Natural killer cell (primary cell): ENCODE data around the gene CFB. TPM values are rescaled to one million over a fixed set of nuclear protein-coding genes. Genes with fewer than 3 reads are reported as not detected.

Source experiments
- ATAC-seq, 3 donors: fragments of 150-1000 bp in 2 of 3; fragments of 200-7000 bp in 1 of 3; cut with Tn5 transposase; 1 replicate in 1 of 3; 2 replicates in 2 of 3; pipeline ENCODE4 v1.10.0; 2021; ENCODE audit warnings: mild to moderate bottlenecking in 2 of 3, moderate library complexity in 2 of 3
- DNase-seq, 2 donors: peaks; one replicate each; pipeline versions ENCODE4 v3.0.0 to v3.0.0-alpha.2; 2013 to 2021; ENCODE audit warnings: mixed read lengths in 1 of 2
- H3K27ac ChIP-seq: one replicate; pipeline ENCODE4 v1.5.1; 2013; ENCODE audit warnings: mild to moderate bottlenecking, low read length
- H3K27me3 ChIP-seq: one replicate; pipeline ENCODE4 v1.6.1; 2013; ENCODE audit warnings: low read length; ENCODE audit not compliant: control insufficient read depth, insufficient read depth
- H3K36me3 ChIP-seq: one replicate; pipeline ENCODE4 v1.6.1; 2013; ENCODE audit warnings: low read length; ENCODE audit not compliant: control insufficient read depth, insufficient read depth
- H3K4me1 ChIP-seq: one replicate; pipeline ENCODE4 v1.6.1; 2013; ENCODE audit warnings: low read length; ENCODE audit not compliant: control insufficient read depth, insufficient read depth
- H3K4me3 ChIP-seq: one replicate; pipeline ENCODE4 v1.5.1; 2013; ENCODE audit warnings: low read length
- H3K9me3 ChIP-seq: one replicate; pipeline ENCODE4 v1.6.1; 2013; ENCODE audit warnings: low read length; ENCODE audit not compliant: control insufficient read depth, insufficient read depth
- H3K27ac Mint-ChIP-seq, 2 donors: one replicate each; pipeline ENCODE4 v1.8.0; 2022; ENCODE audit warnings: mild to moderate bottlenecking in 2 of 2, mixed read lengths in 2 of 2, moderate library complexity in 1 of 2
- H3K27me3 Mint-ChIP-seq, 2 donors: one replicate each; pipeline ENCODE4 v1.8.0; 2022; ENCODE audit warnings: low read depth in 2 of 2, mixed read lengths in 2 of 2
- H3K36me3 Mint-ChIP-seq: one replicate; pipeline ENCODE4 v1.8.0; 2022; ENCODE audit warnings: mixed read lengths
- H3K4me1 Mint-ChIP-seq, 2 donors: one replicate each; pipeline ENCODE4 v1.8.0; 2022; ENCODE audit warnings: mixed read lengths in 2 of 2
- H3K4me3 Mint-ChIP-seq: one replicate; pipeline ENCODE4 v1.8.0; 2022; ENCODE audit warnings: mild to moderate bottlenecking, moderate library complexity, mixed read lengths
- H3K9me3 Mint-ChIP-seq, 2 donors: one replicate each; pipeline ENCODE4 v1.8.0; 2022; ENCODE audit warnings: mixed read lengths in 2 of 2
- WGBS: methylation state at CpG from one replicate; pipeline ENCODE4 v1.1.7; 2013; ENCODE audit warnings: missing lambda C conversion rate; ENCODE audit not compliant: insufficient coverage; 5-methylcytosine and 5-hydroxymethylcytosine counted together
- intact Hi-C: fragments of 100-400 bp; cut with micrococcal nuclease; formaldehyde crosslinking; loops from one replicate; pipeline ENCODE4 v1.14.2; 2022
- total RNA-seq, 4 donors: library from RNA; stranded (reverse); fragments of 120-200 nt in 1 of 4; gene quantifications; one replicate each; pipeline versions ENCODE4 v1.2.3 to v1.2.4, GENCODE V29; 2013 to 2022
- TF ChIP-seq, protein P1 (sequence below): fragments of 200-600 bp; IDR thresholded peaks from one replicate; pipeline ENCODE4 v1.8.0; 2022; ENCODE audit warnings: antibody characterized with exemption

Gene CFB
- under 1 TPM in 1 of 3 donors, not detected in 2; 0.45 TPM for total RNA-seq
- total RNA-seq (2013), result 0.29 TPM

DNA sequence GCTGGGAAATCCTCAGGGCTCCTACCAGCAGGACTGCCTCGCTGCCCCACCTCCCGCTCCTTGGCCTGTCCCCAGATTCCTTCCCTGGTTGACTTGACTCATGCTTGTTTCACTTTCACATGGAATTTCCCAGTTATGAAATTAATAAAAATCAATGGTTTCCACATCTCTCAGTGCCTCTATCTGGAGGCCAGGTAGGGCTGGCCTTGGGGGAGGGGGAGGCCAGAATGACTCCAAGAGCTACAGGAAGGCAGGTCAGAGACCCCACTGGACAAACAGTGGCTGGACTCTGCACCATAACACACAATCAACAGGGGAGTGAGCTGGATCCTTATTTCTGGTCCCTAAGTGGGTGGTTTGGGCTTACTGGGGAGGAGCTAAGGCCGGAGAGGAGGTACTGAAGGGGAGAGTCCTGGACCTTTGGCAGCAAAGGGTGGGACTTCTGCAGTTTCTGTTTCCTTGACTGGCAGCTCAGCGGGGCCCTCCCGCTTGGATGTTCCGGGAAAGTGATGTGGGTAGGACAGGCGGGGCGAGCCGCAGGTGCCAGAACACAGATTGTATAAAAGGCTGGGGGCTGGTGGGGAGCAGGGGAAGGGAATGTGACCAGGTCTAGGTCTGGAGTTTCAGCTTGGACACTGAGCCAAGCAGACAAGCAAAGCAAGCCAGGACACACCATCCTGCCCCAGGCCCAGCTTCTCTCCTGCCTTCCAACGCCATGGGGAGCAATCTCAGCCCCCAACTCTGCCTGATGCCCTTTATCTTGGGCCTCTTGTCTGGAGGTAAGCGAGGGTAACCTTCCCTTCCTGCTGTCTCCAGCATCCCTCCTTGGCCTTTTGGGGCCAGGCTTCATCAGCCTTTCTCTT, at the start of gene CFB:
Gene CFB (plus strand): TSS at position 589 of the 863 bp plus-strand sequence. CDS start 127 bp downstream, at position 716.
- Histone ChIP-seq H3K4me1 (no peaks in the 10 kb centered on the region), H3K27me3 (peaks cover 3% of the 10 kb centered on the region), H3K27ac (no peak within 1 kb of the TSS), H3K36me3 (no peaks in the 10 kb centered on the region), H3K9me3 (no peaks in the 10 kb centered on the region), H3K4me3 (no peak within 1 kb of the TSS)
- H3K36me3 Mint-ChIP-seq, result no peaks in the 10 kb centered on the region
- no peak within 1 kb of the TSS for H3K4me3 Mint-ChIP-seq
- no peaks in the 10 kb centered on the region for H3K9me3 Mint-ChIP-seq
- TF ChIP-seq, protein P1, sequence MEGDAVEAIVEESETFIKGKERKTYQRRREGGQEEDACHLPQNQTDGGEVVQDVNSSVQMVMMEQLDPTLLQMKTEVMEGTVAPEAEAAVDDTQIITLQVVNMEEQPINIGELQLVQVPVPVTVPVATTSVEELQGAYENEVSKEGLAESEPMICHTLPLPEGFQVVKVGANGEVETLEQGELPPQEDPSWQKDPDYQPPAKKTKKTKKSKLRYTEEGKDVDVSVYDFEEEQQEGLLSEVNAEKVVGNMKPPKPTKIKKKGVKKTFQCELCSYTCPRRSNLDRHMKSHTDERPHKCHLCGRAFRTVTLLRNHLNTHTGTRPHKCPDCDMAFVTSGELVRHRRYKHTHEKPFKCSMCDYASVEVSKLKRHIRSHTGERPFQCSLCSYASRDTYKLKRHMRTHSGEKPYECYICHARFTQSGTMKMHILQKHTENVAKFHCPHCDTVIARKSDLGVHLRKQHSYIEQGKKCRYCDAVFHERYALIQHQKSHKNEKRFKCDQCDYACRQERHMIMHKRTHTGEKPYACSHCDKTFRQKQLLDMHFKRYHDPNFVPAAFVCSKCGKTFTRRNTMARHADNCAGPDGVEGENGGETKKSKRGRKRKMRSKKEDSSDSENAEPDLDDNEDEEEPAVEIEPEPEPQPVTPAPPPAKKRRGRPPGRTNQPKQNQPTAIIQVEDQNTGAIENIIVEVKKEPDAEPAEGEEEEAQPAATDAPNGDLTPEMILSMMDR, result no peak
- peaks cover 15 to 18% of the 10 kb centered on the region in 2 donors for H3K27me3 Mint-ChIP-seq
- WGBS, result 69% methylated on average over 11 of the region's 11 CpGs
- intact Hi-C loops, result no loop called here
- ATAC-seq, result no peak
- peaks cover 0 to 8% of the 10 kb centered on the region in 2 donors for H3K4me1 Mint-ChIP-seq
- DNase-seq, result no peak
- H3K27ac Mint-ChIP-seq, result peak within 1 kb of the TSS in 1 of 2 donors; percentile 44

DNA sequence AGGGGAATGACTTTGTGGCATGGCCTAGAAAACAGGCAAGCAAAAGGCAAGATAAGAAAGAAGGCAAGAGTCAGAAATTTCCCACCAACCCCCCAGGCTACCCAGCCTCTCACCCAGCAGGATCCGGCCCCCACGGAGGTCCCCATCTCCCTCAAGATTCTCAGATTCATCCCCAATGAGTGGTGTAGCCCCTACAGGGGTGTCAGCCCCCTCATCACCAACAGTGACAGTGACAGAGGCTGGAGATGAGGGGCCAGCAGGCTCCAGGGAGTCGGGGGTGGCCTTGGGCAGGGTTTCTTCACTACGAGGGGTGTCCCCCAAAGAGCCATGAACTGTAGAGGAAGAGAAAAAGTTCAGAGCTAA, 49.4 kb upstream of the CFB start:
- peak overlapping the region; percentile 89 for H3K4me3 Mint-ChIP-seq
- Histone ChIP-seq H3K27ac (peak overlapping the region; percentile 81), H3K4me1 (peaks cover 45% of the 10 kb centered on the region), H3K4me3 (peak overlapping the region; percentile 76), H3K9me3 (no peaks in the 10 kb centered on the region), H3K27me3 (no peaks in the 10 kb centered on the region), H3K36me3 (peaks cover 20% of the 10 kb centered on the region)
- H3K27ac Mint-ChIP-seq, result peak overlapping the region; percentile 86 to 92
- H3K36me3 Mint-ChIP-seq, result peaks cover under 1% of the 10 kb centered on the region
- H3K9me3 Mint-ChIP-seq, result no peaks in the 10 kb centered on the region
- H3K4me1 Mint-ChIP-seq, result peaks cover 30 to 42% of the 10 kb centered on the region in 2 donors
- H3K27me3 Mint-ChIP-seq, result no peaks in the 10 kb centered on the region
- DNase-seq (no peak), ATAC-seq (no peak)
- WGBS, result 69% methylated on average over 4 of the region's 4 CpGs
- intact Hi-C loops, result loop anchor here (5.0 kb wide), 1 partner anchor 61 kb away; the partner anchor contains the start of genes NELFE and SKIC2
- TF ChIP-seq, protein P1, result no peak

DNA sequence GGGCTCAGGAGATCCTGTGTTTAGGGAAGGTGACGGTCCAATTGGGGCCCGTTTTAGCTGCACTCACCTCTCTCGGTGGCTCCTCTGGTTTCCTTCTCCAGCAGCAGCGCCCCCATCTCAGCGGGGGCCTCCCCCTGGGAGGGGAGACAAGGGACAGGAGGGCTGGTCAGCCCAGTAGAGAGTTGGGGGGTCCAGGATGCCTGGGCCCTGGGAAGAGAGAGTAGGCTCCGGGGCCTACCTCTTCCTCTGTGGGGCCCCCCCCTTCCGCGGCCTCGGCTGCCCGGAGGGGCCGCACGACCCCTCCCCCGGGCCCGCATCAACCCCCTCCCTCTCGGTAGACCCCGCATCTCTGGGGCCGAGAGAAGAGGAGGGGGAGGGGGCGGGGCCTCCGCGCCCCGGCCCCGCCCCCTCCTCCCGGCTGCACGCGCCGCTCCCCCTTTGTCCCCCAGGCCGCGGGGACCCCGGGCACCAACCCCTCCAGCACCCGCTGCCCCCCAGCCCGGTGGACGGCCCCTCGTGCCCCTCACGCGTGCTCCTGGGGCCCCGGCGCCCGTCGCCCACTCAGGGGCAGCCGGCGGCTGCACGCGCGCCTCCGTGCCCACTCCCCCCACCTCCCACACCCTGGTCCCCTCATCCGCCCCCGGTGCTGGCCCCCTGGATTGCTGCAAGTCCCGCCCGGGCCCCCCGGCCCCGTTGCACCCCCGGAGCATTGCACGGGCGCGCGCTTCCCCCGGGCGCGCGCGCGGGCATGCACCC, 48.9 kb upstream of the CFB start:
- Mint-ChIP-seq H3K27ac (peak overlapping the region; percentile 86 to 92), H3K36me3 (no peaks in the 10 kb centered on the region), H3K27me3 (no peaks in the 10 kb centered on the region), H3K4me3 (peak overlapping the region; percentile 97), H3K4me1 (peaks cover 27 to 45% of the 10 kb centered on the region in 2 donors), H3K9me3 (no peaks in the 10 kb centered on the region)
- peaks cover 46% of the 10 kb centered on the region for H3K4me1 ChIP-seq
- H3K27me3 ChIP-seq, result no peaks in the 10 kb centered on the region
- TF ChIP-seq, protein P1, result no peak
- ATAC-seq (peak; percentile 3 to 5 (median 4)), DNase-seq (peak in 1 of 2 donors; percentile 43)
- peaks cover 17% of the 10 kb centered on the region for H3K36me3 ChIP-seq
- WGBS, result 2% methylated on average over 42 of the region's 62 CpGs
- peak overlapping the region; percentile 81 for H3K27ac ChIP-seq
- H3K4me3 ChIP-seq, result peak overlapping the region; percentile 76
- intact Hi-C loops, result loop anchor here (1.0 to 5.0 kb wide), 2 partner anchors 34 to 60 kb away; partner anchors contain the start of genes NELFE and SKIC2
- no peaks in the 10 kb centered on the region for H3K9me3 ChIP-seq
